ENCODE data around the gene GSK3A.

Gene GSK3A

DNA sequence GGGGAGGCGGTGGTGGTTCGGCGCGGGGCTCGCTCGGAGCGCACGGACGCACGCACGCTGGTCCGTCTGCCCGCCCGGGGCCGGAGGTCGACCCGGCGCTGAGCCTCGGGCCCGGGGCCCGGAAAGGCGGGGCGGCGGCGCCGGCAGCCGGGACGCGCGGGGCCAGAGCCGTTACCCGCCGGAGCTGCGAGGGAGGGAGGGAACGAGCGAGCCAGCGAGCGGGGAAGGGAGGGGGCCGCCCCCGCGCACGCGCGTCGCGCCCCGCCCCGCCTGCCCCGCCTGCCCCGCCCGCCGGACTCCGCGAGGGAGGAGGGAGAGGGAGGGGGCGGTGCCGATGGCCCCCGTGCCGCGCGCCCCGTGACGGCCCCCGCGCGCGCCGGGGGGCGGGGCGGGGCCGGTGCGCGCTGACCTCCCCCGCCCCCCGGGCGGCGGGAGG, 41.7 kb upstream of the GSK3A start:
- Histone ChIP-seq H3K9ac (ENCODE audit: insufficient read length, low read depth) (peak overlapping the region; percentile 64), H3K36me3 (ENCODE audit: insufficient read depth, insufficient read length, low read length) (peaks cover 34% of the 10 kb centered on the region), H3K4me1 (ENCODE audit: insufficient read depth, insufficient read length) (peaks cover 31% of the 10 kb centered on the region), H3K27me3 (ENCODE audit: insufficient read depth, insufficient read length) (no peaks in the 10 kb centered on the region), H3K4me3 (ENCODE audit: insufficient read length, low read depth) (peak overlapping the region; percentile 42), H3K9me3 (ENCODE audit: insufficient read depth, low read length) (no peaks in the 10 kb centered on the region)
- no peak for DNase-seq (ENCODE audit: low read depth, low spot score)
- no peak for TF ChIP-seq SUZ12 (IDR thresholded peaks at IDR 0.05; ENCODE audit: extremely low read depth, insufficient read depth, insufficient read length)
- TF ChIP-seq ZNF274 (IDR thresholded peaks at IDR 0.05; ENCODE audit: low read depth, low read length), result no peak
- no peak for TF ChIP-seq YY1 (IDR thresholded peaks at IDR 0.05; ENCODE audit: insufficient read depth, insufficient read length)

DNA sequence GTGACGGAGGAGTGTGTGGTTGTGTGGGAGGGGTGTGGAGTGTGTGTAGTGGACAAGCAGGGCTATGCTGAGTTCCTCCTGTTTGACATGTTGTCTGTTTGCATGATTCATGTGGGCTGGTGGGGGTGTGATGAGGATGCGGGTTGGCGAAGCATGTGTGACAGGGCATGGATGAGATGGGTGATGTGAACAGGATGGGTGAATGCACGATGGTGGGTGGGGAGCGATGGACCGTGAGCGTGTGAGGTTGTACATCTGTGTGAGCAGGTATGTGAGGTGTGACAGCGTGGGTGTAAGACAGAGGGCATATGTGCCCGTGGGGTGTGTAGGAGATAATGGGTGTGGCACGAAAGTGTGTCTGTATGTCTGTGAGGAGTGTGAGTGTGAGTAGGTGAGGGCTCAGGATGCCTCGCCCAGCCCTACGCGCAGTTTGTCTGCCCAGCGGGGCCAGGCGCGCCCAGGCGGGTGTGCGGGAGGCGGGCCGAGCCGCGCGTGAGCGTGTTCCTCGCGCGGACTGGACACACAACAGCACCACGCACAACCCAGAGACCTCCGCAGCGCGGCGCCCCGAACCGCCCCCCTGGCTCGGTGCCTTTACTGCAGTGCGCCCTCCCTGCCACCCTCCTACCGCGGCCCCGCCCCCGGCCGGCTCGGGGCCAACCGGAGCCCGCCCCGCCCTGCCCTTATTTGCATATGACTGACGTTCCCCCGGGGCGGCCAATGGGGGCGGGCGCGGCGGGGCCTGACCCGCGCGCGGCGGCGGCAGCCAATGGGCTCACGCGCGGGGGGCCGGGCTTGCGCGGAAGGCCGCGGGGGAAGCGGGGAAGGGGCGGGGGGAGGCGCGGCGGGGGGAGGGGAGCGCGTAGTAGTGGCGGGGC, 41.0 kb upstream of the GSK3A start:
- TF ChIP-seq SUZ12 (IDR thresholded peaks at IDR 0.05; ENCODE audit: extremely low read depth, insufficient read depth, insufficient read length) (no peak), ZNF274 (IDR thresholded peaks at IDR 0.05; ENCODE audit: low read depth, low read length) (no peak), YY1 (IDR thresholded peaks at IDR 0.05; ENCODE audit: insufficient read depth, insufficient read length) (no peak)
- peak overlapping the region; percentile 94 for H3K9ac ChIP-seq (ENCODE audit: insufficient read length, low read depth)
- no peaks in the 10 kb centered on the region for H3K27me3 ChIP-seq (ENCODE audit: insufficient read depth, insufficient read length)
- H3K4me1 ChIP-seq (ENCODE audit: insufficient read depth, insufficient read length), result peaks cover 29% of the 10 kb centered on the region
- H3K36me3 ChIP-seq (ENCODE audit: insufficient read depth, insufficient read length, low read length), result peaks cover 28% of the 10 kb centered on the region
- H3K4me3 ChIP-seq (ENCODE audit: insufficient read length, low read depth), result peak overlapping the region; percentile 49
- peak; percentile 77 for DNase-seq (ENCODE audit: low read depth, low spot score)
- no peaks in the 10 kb centered on the region for H3K9me3 ChIP-seq (ENCODE audit: insufficient read depth, low read length)

DNA sequence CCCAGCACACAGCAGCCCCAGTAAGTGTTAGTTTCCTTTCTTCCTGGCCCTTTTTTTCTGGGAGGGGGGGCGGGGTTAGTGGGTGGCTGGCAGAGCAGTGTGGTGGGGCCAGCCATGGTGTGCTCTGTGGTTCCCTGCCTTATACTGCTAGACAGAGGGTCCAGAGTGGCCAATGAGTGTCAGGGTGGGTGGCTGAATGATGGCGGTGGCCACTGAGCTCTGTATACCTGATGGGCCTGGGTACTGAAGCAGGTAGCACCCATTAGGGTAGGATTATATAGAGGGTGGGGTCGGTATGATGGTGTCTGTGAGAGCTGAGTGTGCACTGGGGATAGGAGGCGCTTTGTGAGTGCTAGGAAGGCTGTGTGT, 40.4 kb upstream of the GSK3A start:
- no peak for DNase-seq (ENCODE audit: low read depth, low spot score)
- Histone ChIP-seq H3K36me3 (ENCODE audit: insufficient read depth, insufficient read length, low read length) (peaks cover 21% of the 10 kb centered on the region), H3K27me3 (ENCODE audit: insufficient read depth, insufficient read length) (no peaks in the 10 kb centered on the region), H3K9ac (ENCODE audit: insufficient read length, low read depth) (peak overlapping the region; percentile 94), H3K4me1 (ENCODE audit: insufficient read depth, insufficient read length) (peaks cover 34% of the 10 kb centered on the region), H3K4me3 (ENCODE audit: insufficient read length, low read depth) (peak overlapping the region; percentile 49), H3K9me3 (ENCODE audit: insufficient read depth, low read length) (no peaks in the 10 kb centered on the region)
- TF ChIP-seq ZNF274 (IDR thresholded peaks at IDR 0.05; ENCODE audit: low read depth, low read length) (no peak), SUZ12 (IDR thresholded peaks at IDR 0.05; ENCODE audit: extremely low read depth, insufficient read depth, insufficient read length) (no peak)

DNA sequence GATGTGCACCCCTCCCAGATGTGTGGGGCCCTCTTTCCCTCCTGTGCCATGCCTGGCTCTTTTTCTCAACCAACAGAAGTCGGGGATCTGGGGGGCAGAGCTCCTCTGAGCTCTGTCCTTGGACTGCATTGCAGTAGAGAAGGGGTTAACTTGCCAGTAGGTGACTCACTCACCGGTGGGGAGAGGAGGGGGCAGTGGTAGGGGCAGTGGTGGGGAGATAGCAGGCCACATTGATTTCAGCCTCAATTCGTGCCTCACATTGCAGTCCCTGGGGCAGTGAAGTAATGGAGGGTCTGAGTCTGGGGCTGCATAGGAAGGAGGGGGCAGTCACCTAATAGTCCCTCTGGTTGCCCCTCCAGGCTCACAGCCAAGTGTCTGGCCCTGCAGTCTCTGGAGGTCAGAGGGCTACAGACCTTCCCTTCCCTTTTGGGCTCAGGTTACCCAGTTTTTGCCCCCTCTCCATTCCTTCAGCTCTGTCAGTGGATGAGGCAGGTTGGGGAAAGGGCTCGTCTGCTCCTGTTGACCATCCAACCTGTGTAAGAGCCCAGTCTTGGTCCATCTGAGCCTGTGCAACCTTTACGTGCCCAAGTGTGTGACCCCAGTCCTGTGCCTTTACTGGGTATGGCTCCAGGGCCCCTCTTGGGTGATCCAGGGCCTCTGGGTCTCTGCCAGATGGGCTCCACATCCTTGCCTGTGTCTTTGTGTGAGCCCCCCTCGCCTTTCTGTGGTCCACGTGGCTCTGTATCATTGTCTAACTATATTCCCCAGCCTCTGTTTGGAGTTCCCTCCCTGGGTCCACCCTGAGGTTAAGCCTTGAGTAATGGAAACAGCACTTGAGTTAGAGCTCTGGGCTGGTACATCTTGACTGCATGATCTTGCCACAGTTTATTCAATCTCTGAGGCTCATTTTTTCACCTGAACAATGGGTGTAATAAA, 39.7 kb upstream of the GSK3A start:
- Histone ChIP-seq H3K4me3 (ENCODE audit: insufficient read length, low read depth) (peak overlapping the region; percentile 77), H3K36me3 (ENCODE audit: insufficient read depth, insufficient read length, low read length) (peaks cover 14% of the 10 kb centered on the region), H3K4me1 (ENCODE audit: insufficient read depth, insufficient read length) (peaks cover 34% of the 10 kb centered on the region), H3K9me3 (ENCODE audit: insufficient read depth, low read length) (no peaks in the 10 kb centered on the region), H3K9ac (ENCODE audit: insufficient read length, low read depth) (peak overlapping the region; percentile 79), H3K27me3 (ENCODE audit: insufficient read depth, insufficient read length) (no peaks in the 10 kb centered on the region)
- TF ChIP-seq SUZ12 (IDR thresholded peaks at IDR 0.05; ENCODE audit: extremely low read depth, insufficient read depth, insufficient read length) (no peak), YY1 (IDR thresholded peaks at IDR 0.05; ENCODE audit: insufficient read depth, insufficient read length) (no peak), ZNF274 (IDR thresholded peaks at IDR 0.05; ENCODE audit: low read depth, low read length) (no peak)
- DNase-seq (ENCODE audit: low read depth, low spot score), result no peak

DNA sequence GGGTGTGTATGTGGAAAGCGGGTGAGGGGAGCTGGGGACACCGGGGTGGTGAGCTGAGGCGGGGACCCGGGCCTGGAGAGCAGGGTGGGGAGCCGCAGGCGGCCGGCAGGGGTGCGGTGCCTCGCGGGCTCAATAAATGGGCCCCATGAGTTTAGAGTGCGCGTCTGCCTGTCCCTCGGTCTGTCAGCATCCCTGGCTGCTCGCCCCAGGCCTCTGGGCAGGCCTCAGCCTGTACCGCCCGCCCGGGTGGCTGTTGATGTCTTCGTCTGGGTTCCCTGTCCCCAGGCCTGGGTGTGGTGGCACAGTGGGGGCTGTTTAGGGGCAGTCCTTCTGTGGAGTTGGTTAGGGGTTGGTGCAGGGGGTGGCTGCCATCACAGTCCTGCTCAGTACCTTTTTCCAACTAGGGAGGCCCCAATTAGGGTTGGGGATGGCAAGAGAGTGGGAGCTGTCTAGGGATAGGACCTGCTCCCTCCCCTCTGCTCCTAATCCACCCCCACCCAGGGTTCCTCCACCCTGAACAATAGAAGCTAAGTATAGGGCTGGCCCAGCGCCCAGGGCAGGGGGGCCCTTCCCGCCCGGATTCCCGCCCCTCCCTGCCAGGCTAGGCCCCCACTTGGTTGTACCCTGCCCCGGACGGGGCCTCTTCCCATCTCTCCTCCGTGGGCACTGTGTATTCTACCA, 38.9 kb upstream of the GSK3A start:
- H3K9ac ChIP-seq (ENCODE audit: insufficient read length, low read depth), result peak overlapping the region; percentile 79

DNA sequence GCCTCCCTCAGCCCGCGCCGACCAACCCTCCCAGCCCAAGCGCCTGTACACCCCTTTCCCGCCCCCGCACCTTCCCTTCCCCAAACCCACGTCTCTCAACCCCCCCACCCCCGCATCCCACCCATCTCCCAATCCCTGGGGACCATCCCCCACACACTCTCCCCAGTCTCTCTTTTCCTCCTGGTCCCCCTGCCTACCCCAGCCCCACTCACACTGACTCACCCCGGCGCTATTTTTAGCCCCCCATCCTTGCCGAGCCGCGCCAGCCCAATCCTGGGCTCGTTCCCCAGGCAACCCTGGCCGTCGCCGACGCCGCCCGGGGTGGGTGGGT, 38.4 kb upstream of the GSK3A start:
- H3K4me1 ChIP-seq (ENCODE audit: insufficient read depth, insufficient read length), result peaks cover 29% of the 10 kb centered on the region

More for the DNA sequence above, 38.9 kb upstream of the GSK3A start:
- DNase-seq (ENCODE audit: low read depth, low spot score), result no peak
- Histone ChIP-seq H3K4me1 (ENCODE audit: insufficient read depth, insufficient read length) (peaks cover 34% of the 10 kb centered on the region), H3K36me3 (ENCODE audit: insufficient read depth, insufficient read length, low read length) (peaks cover 7% of the 10 kb centered on the region), H3K27me3 (ENCODE audit: insufficient read depth, insufficient read length) (no peaks in the 10 kb centered on the region), H3K4me3 (ENCODE audit: insufficient read length, low read depth) (peak overlapping the region; percentile 77), H3K9me3 (ENCODE audit: insufficient read depth, low read length) (no peaks in the 10 kb centered on the region)
- TF ChIP-seq SUZ12 (IDR thresholded peaks at IDR 0.05; ENCODE audit: extremely low read depth, insufficient read depth, insufficient read length), result no peak

More for the DNA sequence above, 38.4 kb upstream of the GSK3A start:
- Histone ChIP-seq H3K9me3 (ENCODE audit: insufficient read depth, low read length) (no peaks in the 10 kb centered on the region), H3K27me3 (ENCODE audit: insufficient read depth, insufficient read length) (no peaks in the 10 kb centered on the region), H3K4me3 (ENCODE audit: insufficient read length, low read depth) (peak overlapping the region; percentile 77), H3K9ac (ENCODE audit: insufficient read length, low read depth) (peak overlapping the region; percentile 79), H3K36me3 (ENCODE audit: insufficient read depth, insufficient read length, low read length) (peaks cover 6% of the 10 kb centered on the region)
- DNase-seq (ENCODE audit: low read depth, low spot score), result no peak
- TF ChIP-seq YY1 (IDR thresholded peaks at IDR 0.05; ENCODE audit: insufficient read depth, insufficient read length), result no peak
- TF ChIP-seq SUZ12 (IDR thresholded peaks at IDR 0.05; ENCODE audit: extremely low read depth, insufficient read depth, insufficient read length), result no peak
- TF ChIP-seq ZNF274 (IDR thresholded peaks at IDR 0.05; ENCODE audit: low read depth, low read length), result no peak
